ENCODE results near the gene PRDM16. TPM values are rescaled to one million over a fixed set of nuclear protein-coding genes. Genes with fewer than 3 reads are reported as not detected.

PRDM16 gene
- total and polyA plus RNA-seq, 2 of the 13 experiments (the other 11 are each of a cell fraction or from before 2014, with no cell fraction given) = 0.15 to 0.81 TPM

GRCh38 chr1:3251099-3251806, 182.2 kb downstream of the PRDM16 start (continued):
- TF ChIP-seq MAX (IDR thresholded peaks at IDR 0.05) (peak; percentile 64; the same call in 1 of the 2 replicates), CSRNP1 (CRISPR knock-in tag; IDR thresholded peaks at IDR 0.05) (no peak), CBX1 (IDR thresholded peaks at IDR 0.05; ENCODE audit: low read depth) (no peak), MIXL1 (CRISPR knock-in tag; IDR thresholded peaks at IDR 0.05) (peak; percentile 92), HMG20B (CRISPR knock-in tag; conservative IDR thresholded peaks at IDR 0.05) (no peak), NCOA2 (CRISPR knock-in tag; IDR thresholded peaks at IDR 0.05) (0 out of 2 replicates have a peak, but pooled peaks have one; percentile 38), ZFP36 (IDR thresholded peaks at IDR 0.05; ENCODE audit: borderline replicate concordance, low read depth, low read length, partially characterized antibody) (no peak), ZNF724P (CRISPR knock-in tag; IDR thresholded peaks at IDR 0.05; ENCODE audit: borderline replicate concordance) (no peak), ZNF605 (CRISPR knock-in tag; IDR thresholded peaks at IDR 0.05) (no peak), DMAP1 (CRISPR knock-in tag; IDR thresholded peaks at IDR 0.05) (0 out of 2 replicates have a peak, but pooled peaks have one; percentile 33), ZNF782 (CRISPR knock-in tag; IDR thresholded peaks at IDR 0.05; ENCODE audit: borderline replicate concordance) (no peak), ZNF260 (CRISPR knock-in tag; IDR thresholded peaks at IDR 0.05; ENCODE audit: borderline replicate concordance, low read depth) (no peak), FUBP1 (CRISPR knock-in tag; IDR thresholded peaks at IDR 0.05; ENCODE audit: borderline replicate concordance) (no peak), ZKSCAN5 (CRISPR knock-in tag; IDR thresholded peaks at IDR 0.05) (no peak), PHB2 (IDR thresholded peaks at IDR 0.05; ENCODE audit: partially characterized antibody) (no peak), EZH2 (conservative IDR thresholded peaks at IDR 0.05; ENCODE audit: low read depth, low read length) (no peak), ZFAT (CRISPR knock-in tag; conservative IDR thresholded peaks at IDR 0.05) (no peak), ZBTB1 (CRISPR knock-in tag; IDR thresholded peaks at IDR 0.05; ENCODE audit: borderline replicate concordance) (no peak), ZNF75D (CRISPR knock-in tag; IDR thresholded peaks at IDR 0.05; ENCODE audit: borderline replicate concordance) (no peak), ZNF674 (CRISPR knock-in tag; IDR thresholded peaks at IDR 0.05; ENCODE audit: low read depth) (no peak), HMGXB3 (CRISPR knock-in tag; IDR thresholded peaks at IDR 0.05; ENCODE audit: borderline replicate concordance) (no peak), ZNF230 (CRISPR knock-in tag; IDR thresholded peaks at IDR 0.05) (no peak), ATF7 (IDR thresholded peaks at IDR 0.05) (no peak), ATF7 (CRISPR knock-in tag; IDR thresholded peaks at IDR 0.05) (no peak)
